GM23338 (cell line): Measurements from ENCODE around the gene KIAA0513. TPM values are rescaled to one million over a fixed set of nuclear protein-coding genes. Genes with fewer than 3 reads are reported as not detected.

Experiments used
- ATAC-seq: fragments of 200-7000 bp; cut with Tn5 transposase; 3 replicates; pipeline ENCODE4 v1.9.1; 2020
- DNase-seq: peaks from one replicate; pipeline ENCODE4 v3.0.0-alpha.2; 2015; ENCODE audit warnings: low spot score
- H2AFZ ChIP-seq: fragments of 200-600 bp; sonication (generic); 2 replicates; pipeline ENCODE4 v1.8.0; 2016; ENCODE audit warnings: antibody characterized with exemption, mild to moderate bottlenecking, moderate library complexity
- H3F3A ChIP-seq: fragments of 200-600 bp; sonication (generic); replicated peaks from 2 replicates; pipeline ENCODE4 v1.8.0; 2017; ENCODE audit warnings: antibody characterized with exemption, mixed run types, low read depth
- H3K27ac ChIP-seq: fragments of 200-600 bp; sonication (generic); 2 replicates; pipeline ENCODE4 v1.6.1; 2016; ENCODE audit warnings: low read depth
- H3K27me3 ChIP-seq: fragments of 200-600 bp; sonication (generic); 2 replicates; pipeline ENCODE4 v1.8.0; 2016; ENCODE audit warnings: mild to moderate bottlenecking, mixed run types, moderate library complexity; ENCODE audit not compliant: insufficient read depth
- H3K36me3 ChIP-seq: fragments of 200-600 bp; sonication (generic); 2 replicates; pipeline ENCODE4 v1.8.0; 2016; ENCODE audit warnings: mild to moderate bottlenecking; ENCODE audit not compliant: insufficient read depth
- H3K4me1 ChIP-seq: fragments of 200-600 bp; sonication (generic); 2 replicates; pipeline ENCODE4 v1.8.0; 2016; ENCODE audit warnings: mild to moderate bottlenecking, moderate library complexity; ENCODE audit not compliant: insufficient read depth
- H3K4me2 ChIP-seq: fragments of 200-600 bp; sonication (generic); 2 replicates; pipeline ENCODE4 v1.7.1; 2017; ENCODE audit warnings: mixed run types
- H3K4me3 ChIP-seq: fragments of 200-600 bp; sonication (generic); 2 replicates; pipeline ENCODE4 v1.6.1; 2016; ENCODE audit warnings: mixed run types
- H3K79me2 ChIP-seq: fragments of 200-600 bp; sonication (generic); replicated peaks from 2 replicates; pipeline ENCODE4 v1.8.0; 2017; ENCODE audit warnings: mild to moderate bottlenecking; ENCODE audit not compliant: insufficient read depth
- H3K9me2 ChIP-seq: fragments of 200-600 bp; sonication (generic); 2 replicates; pipeline ENCODE4 v1.8.0; 2017; ENCODE audit not compliant: insufficient read depth
- H4K20me1 ChIP-seq: fragments of 200-600 bp; sonication (generic); replicated peaks from 2 replicates; pipeline ENCODE4 v1.8.0; 2017; ENCODE audit warnings: mild to moderate bottlenecking; ENCODE audit not compliant: insufficient read depth
- H3K27ac Mint-ChIP-seq: 2 replicates; pipeline ENCODE4 v1.8.0; 2020; ENCODE audit warnings: inconsistent platforms, mild to moderate bottlenecking, moderate library complexity, mixed read lengths
- H3K27me3 Mint-ChIP-seq: 3 replicates; pipeline ENCODE4 v1.8.0; 2022; ENCODE audit warnings: low read depth, mild to moderate bottlenecking, moderate library complexity, mixed read lengths, inconsistent platforms; ENCODE audit not compliant: insufficient read depth, poor library complexity
- H3K36me3 Mint-ChIP-seq: 3 replicates; pipeline ENCODE4 v1.8.0; 2021; ENCODE audit warnings: low read depth, mild to moderate bottlenecking, inconsistent platforms, moderate library complexity, mixed read lengths
- H3K4me1 Mint-ChIP-seq: 3 replicates; pipeline ENCODE4 v1.8.0; 2020; ENCODE audit warnings: mild to moderate bottlenecking, inconsistent platforms, mixed read lengths
- H3K4me3 Mint-ChIP-seq: 3 replicates; pipeline ENCODE4 v1.8.0; 2021; ENCODE audit warnings: moderate library complexity, mild to moderate bottlenecking, inconsistent platforms, mixed read lengths
- H3K9me3 Mint-ChIP-seq: 3 replicates; pipeline ENCODE4 v1.8.0; 2020; ENCODE audit warnings: moderate library complexity, mild to moderate bottlenecking, inconsistent platforms, mixed read lengths
- CREB1 ChIP-seq: fragments of 250-450 bp; sonication (Bioruptor Pico); IDR thresholded peaks from 2 replicates; pipeline ENCODE4 v1.5.0; 2020; ENCODE audit warnings: low read depth, mild to moderate bottlenecking, moderate library complexity
- EZH2phosphoT487 ChIP-seq: fragments of 200-600 bp; sonication (generic); IDR thresholded peaks from one replicate; pipeline ENCODE4 v1.8.1; 2018; ENCODE audit warnings: antibody characterized with exemption; ENCODE audit not compliant: unreplicated experiment
- NANOG ChIP-seq: IDR thresholded peaks from 2 replicates; pipeline ENCODE4 v1.6.1; 2016; ENCODE audit warnings: antibody characterized with exemption, borderline replicate concordance
- POLR2AphosphoS5 ChIP-seq: IDR thresholded peaks from 2 replicates; pipeline ENCODE4 v1.6.1; 2016; ENCODE audit warnings: antibody characterized with exemption, low read depth
- STAT1 ChIP-seq: IDR thresholded peaks from one replicate; pipeline ENCODE4 v1.6.1; 2016; ENCODE audit warnings: antibody characterized with exemption; ENCODE audit not compliant: unreplicated experiment
- ZNF114 ChIP-seq: fragments of 250-450 bp; sonication (Bioruptor Pico); IDR thresholded peaks from 2 replicates; pipeline ENCODE4 v1.5.0; 2020; ENCODE audit warnings: mild to moderate bottlenecking, moderate library complexity
- ZNF331 ChIP-seq: fragments of 250-450 bp; sonication (Bioruptor Pico); IDR thresholded peaks from 2 replicates; pipeline ENCODE4 v1.5.0; 2020; ENCODE audit warnings: low read depth, mild to moderate bottlenecking, moderate library complexity
- polyA plus RNA-seq: library from polyadenylated mRNA; unstranded; fragments of >200 nt; fragmentation: Nextera tagmentation; extraction: Ambion mirVana; gene quantifications from 2 replicates; pipeline ENCODE4 v1.2.1, GENCODE V29; 2016
- total RNA-seq: library from RNA; depleted of rRNA; stranded (reverse); fragments of >200 nt; shearing (Covaris generic); gene quantifications from 2 replicates; pipeline ENCODE4 v1.2.3, GENCODE V29; 2014
- TF ChIP-seq, protein P1 (sequence below), 2 experiments: fragments of 200-600 bp in 1 of 2; sonication (generic) in 1 of 2; conservative IDR thresholded peaks; 2 replicates each; pipeline versions ENCODE4 v1.5.1 to v1.6.1; 2016 to 2017; ENCODE audit warnings: antibody characterized with exemption in 2 of 2, low read depth in 2 of 2, mild to moderate bottlenecking in 2 of 2, moderate library complexity in 1 of 2
- TF ChIP-seq, protein P2 (sequence below): fragments of 250-450 bp; sonication (Bioruptor Pico); IDR thresholded peaks from 2 replicates; pipeline ENCODE4 v1.5.0; 2020; ENCODE audit warnings: mild to moderate bottlenecking, moderate library complexity
- TF ChIP-seq, protein P3 (sequence below): IDR thresholded peaks from 2 replicates; pipeline ENCODE4 v1.6.1; 2016; ENCODE audit warnings: antibody characterized with exemption

The KIAA0513 gene
- total and polyA plus RNA-seq, 2 experiments from 2014 or later = 2.1 to 8.7 TPM

GRCh38 chr16:85062323-85062722 is 34.7 kb downstream of the KIAA0513 start:
- peak; percentile 61 for ATAC-seq
- Histone ChIP-seq H3F3A (0 out of 2 replicates have a peak, but pooled peaks cover 5% of the 10 kb centered on the region), H3K27me3 (no peaks in the 10 kb centered on the region), H3K79me2 (no peaks in the 10 kb centered on the region), H3K4me2 (peak overlapping the region; percentile 31; the same call in 1 of the 2 replicates), H3K9me2 (no peaks in the 10 kb centered on the region), H2AFZ (no peak overlapping the region), H3K4me3 (peak overlapping the region; percentile 11; the same call in 1 of the 2 replicates), H3K4me1 (peaks cover 15% of the 10 kb centered on the region), H4K20me1 (no peaks in the 10 kb centered on the region), H3K36me3 (no peaks in the 10 kb centered on the region), H3K27ac (no peak overlapping the region)
- Mint-ChIP-seq H3K36me3 (no peaks in the 10 kb centered on the region), H3K27me3 (peaks cover 18% of the 10 kb centered on the region), H3K9me3 (no peaks in the 10 kb centered on the region), H3K27ac (no peak overlapping the region), H3K4me3 (no peak overlapping the region; the same call in 2 of the 3 replicates), H3K4me1 (peaks cover 32% of the 10 kb centered on the region)
- TF ChIP-seq ZNF114 (no peak), CREB1 (no peak), STAT1 (no peak), ZNF331 (CRISPR knock-in tag) (no peak), NANOG (no peak), POLR2AphosphoS5 (no peak), EZH2phosphoT487 (no peak)
- TF ChIP-seq, protein P1, sequence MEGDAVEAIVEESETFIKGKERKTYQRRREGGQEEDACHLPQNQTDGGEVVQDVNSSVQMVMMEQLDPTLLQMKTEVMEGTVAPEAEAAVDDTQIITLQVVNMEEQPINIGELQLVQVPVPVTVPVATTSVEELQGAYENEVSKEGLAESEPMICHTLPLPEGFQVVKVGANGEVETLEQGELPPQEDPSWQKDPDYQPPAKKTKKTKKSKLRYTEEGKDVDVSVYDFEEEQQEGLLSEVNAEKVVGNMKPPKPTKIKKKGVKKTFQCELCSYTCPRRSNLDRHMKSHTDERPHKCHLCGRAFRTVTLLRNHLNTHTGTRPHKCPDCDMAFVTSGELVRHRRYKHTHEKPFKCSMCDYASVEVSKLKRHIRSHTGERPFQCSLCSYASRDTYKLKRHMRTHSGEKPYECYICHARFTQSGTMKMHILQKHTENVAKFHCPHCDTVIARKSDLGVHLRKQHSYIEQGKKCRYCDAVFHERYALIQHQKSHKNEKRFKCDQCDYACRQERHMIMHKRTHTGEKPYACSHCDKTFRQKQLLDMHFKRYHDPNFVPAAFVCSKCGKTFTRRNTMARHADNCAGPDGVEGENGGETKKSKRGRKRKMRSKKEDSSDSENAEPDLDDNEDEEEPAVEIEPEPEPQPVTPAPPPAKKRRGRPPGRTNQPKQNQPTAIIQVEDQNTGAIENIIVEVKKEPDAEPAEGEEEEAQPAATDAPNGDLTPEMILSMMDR (conservative IDR thresholded peaks at IDR 0.05; ENCODE audit: low read depth in 2 of 2) = no peak
- TF ChIP-seq, protein P2, sequence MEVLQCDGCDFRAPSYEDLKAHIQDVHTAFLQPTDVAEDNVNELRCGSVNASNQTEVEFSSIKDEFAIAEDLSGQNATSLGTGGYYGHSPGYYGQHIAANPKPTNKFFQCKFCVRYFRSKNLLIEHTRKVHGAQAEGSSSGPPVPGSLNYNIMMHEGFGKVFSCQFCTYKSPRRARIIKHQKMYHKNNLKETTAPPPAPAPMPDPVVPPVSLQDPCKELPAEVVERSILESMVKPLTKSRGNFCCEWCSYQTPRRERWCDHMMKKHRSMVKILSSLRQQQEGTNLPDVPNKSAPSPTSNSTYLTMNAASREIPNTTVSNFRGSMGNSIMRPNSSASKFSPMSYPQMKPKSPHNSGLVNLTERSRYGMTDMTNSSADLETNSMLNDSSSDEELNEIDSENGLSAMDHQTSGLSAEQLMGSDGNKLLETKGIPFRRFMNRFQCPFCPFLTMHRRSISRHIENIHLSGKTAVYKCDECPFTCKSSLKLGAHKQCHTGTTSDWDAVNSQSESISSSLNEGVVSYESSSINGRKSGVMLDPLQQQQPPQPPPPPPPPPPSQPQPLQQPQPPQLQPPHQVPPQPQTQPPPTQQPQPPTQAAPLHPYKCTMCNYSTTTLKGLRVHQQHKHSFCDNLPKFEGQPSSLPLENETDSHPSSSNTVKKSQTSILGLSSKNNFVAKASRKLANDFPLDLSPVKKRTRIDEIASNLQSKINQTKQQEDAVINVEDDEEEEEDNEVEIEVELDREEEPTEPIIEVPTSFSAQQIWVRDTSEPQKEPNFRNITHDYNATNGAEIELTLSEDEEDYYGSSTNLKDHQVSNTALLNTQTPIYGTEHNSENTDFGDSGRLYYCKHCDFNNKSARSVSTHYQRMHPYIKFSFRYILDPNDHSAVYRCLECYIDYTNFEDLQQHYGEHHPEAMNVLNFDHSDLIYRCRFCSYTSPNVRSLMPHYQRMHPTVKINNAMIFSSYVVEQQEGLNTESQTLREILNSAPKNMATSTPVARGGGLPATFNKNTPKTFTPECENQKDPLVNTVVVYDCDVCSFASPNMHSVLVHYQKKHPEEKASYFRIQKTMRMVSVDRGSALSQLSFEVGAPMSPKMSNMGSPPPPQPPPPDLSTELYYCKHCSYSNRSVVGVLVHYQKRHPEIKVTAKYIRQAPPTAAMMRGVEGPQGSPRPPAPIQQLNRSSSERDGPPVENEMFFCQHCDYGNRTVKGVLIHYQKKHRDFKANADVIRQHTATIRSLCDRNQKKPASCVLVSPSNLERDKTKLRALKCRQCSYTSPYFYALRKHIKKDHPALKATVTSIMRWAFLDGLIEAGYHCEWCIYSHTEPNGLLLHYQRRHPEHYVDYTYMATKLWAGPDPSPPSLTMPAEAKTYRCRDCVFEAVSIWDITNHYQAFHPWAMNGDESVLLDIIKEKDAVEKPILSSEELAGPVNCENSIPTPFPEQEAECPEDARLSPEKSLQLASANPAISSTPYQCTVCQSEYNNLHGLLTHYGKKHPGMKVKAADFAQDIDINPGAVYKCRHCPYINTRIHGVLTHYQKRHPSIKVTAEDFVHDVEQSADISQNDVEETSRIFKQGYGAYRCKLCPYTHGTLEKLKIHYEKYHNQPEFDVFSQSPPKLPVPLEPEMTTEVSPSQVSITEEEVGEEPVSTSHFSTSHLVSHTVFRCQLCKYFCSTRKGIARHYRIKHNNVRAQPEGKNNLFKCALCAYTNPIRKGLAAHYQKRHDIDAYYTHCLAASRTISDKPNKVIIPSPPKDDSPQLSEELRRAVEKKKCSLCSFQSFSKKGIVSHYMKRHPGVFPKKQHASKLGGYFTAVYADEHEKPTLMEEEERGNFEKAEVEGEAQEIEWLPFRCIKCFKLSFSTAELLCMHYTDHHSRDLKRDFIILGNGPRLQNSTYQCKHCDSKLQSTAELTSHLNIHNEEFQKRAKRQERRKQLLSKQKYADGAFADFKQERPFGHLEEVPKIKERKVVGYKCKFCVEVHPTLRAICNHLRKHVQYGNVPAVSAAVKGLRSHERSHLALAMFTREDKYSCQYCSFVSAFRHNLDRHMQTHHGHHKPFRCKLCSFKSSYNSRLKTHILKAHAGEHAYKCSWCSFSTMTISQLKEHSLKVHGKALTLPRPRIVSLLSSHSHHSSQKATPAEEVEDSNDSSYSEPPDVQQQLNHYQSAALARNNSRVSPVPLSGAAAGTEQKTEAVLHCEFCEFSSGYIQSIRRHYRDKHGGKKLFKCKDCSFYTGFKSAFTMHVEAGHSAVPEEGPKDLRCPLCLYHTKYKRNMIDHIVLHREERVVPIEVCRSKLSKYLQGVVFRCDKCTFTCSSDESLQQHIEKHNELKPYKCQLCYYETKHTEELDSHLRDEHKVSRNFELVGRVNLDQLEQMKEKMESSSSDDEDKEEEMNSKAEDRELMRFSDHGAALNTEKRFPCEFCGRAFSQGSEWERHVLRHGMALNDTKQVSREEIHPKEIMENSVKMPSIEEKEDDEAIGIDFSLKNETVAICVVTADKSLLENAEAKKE (CRISPR knock-in tag) = no peak
- TF ChIP-seq, protein P3, sequence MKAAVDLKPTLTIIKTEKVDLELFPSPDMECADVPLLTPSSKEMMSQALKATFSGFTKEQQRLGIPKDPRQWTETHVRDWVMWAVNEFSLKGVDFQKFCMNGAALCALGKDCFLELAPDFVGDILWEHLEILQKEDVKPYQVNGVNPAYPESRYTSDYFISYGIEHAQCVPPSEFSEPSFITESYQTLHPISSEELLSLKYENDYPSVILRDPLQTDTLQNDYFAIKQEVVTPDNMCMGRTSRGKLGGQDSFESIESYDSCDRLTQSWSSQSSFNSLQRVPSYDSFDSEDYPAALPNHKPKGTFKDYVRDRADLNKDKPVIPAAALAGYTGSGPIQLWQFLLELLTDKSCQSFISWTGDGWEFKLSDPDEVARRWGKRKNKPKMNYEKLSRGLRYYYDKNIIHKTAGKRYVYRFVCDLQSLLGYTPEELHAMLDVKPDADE = no peak
- peak; percentile 54 for DNase-seq
